B cell (primary cell): Measurements from ENCODE around the gene ERI3. TPM values are rescaled to one million over a fixed set of nuclear protein-coding genes. Genes with fewer than 3 reads are reported as not detected.

Experiments used
- ATAC-seq: fragments of 200-7000 bp; cut with Tn5 transposase; one replicate; pipeline ENCODE4 v1.10.0; 2021; ENCODE audit warnings: low read depth, mild to moderate bottlenecking, moderate number of reproducible peaks, moderate library complexity
- CTCF ChIA-PET: fragments of 350-600 bp; sonication (Branson Sonifier 250); formaldehyde crosslinking; loops from one replicate; lab custom pipeline; 2021; ENCODE audit warnings: antibody characterized with exemption, inconsistent platforms; lab: Charles Lee
- POLR2A ChIA-PET: fragments of 350-600 bp; sonication (Branson Sonifier 250); formaldehyde crosslinking; loops from one replicate; lab custom pipeline; 2021; ENCODE audit warnings: antibody characterized with exemption; lab: Charles Lee
- DNase-seq: peaks from one replicate; pipeline ENCODE4 v3.0.0; 2013
- H2AFZ ChIP-seq: 2 replicates; pipeline ENCODE4 v1.6.1; 2012; ENCODE audit warnings: mild to moderate bottlenecking, low read depth, low read length; ENCODE audit not compliant: insufficient read depth, poor library complexity, severe bottlenecking
- H3K27ac ChIP-seq, 2 donors: 1 replicate in 1 of 2; 2 replicates in 1 of 2; pipeline ENCODE4 v1.5.1; 2012 to 2013; ENCODE audit warnings: low read length in 2 of 2, mild to moderate bottlenecking in 2 of 2, moderate library complexity in 1 of 2
- H3K27me3 ChIP-seq, 4 experiments: fragments of 200-600 bp in 1 of 4; sonication (generic) in 1 of 4; replicated peaks in 1 of 4; 1 replicate in 2 of 4; 2 replicates in 2 of 4; pipeline versions ENCODE4 v1.6.1 to v1.7.0; 2013 to 2016; ENCODE audit warnings: low read length in 3 of 4, mild to moderate bottlenecking in 2 of 4, mixed read lengths in 1 of 4, moderate library complexity in 1 of 4; ENCODE audit not compliant: insufficient read depth in 4 of 4, control insufficient read depth in 3 of 4; ENCODE audit errors: control extremely low read depth in 1 of 4
- H3K36me3 ChIP-seq, 2 experiments: replicated peaks in 1 of 2; 1 replicate in 1 of 2; 2 replicates in 1 of 2; pipeline versions ENCODE4 v1.6.1 to v1.7.1; 2013; ENCODE audit warnings: low read length in 1 of 2; ENCODE audit not compliant: insufficient read depth in 2 of 2, control insufficient read depth in 1 of 2; ENCODE audit errors: control extremely low read depth in 1 of 2, extremely low read depth in 1 of 2
- H3K4me1 ChIP-seq, 2 donors: fragments of 200-600 bp in 1 of 2; sonication (generic) in 1 of 2; 1 replicate in 1 of 2; 2 replicates in 1 of 2; pipeline versions ENCODE4 v1.5.1 to v1.6.1; 2013 to 2017; ENCODE audit warnings: low read length in 2 of 2; ENCODE audit not compliant: control insufficient read depth in 2 of 2, insufficient read depth in 2 of 2
- H3K4me2 ChIP-seq: replicated peaks from 2 replicates; pipeline ENCODE3; 2012; ENCODE audit warnings: mild to moderate bottlenecking, low read depth, low read length; ENCODE audit not compliant: poor library complexity, severe bottlenecking
- H3K4me3 ChIP-seq, 5 experiments: fragments of 200-600 bp in 1 of 5; sonication (generic) in 1 of 5; 1 replicate in 3 of 5; 2 replicates in 2 of 5; pipeline versions ENCODE4 v1.5.1 to v1.7.0; 2011 to 2016; ENCODE audit warnings: low read length in 4 of 5, mild to moderate bottlenecking in 4 of 5, low read depth in 2 of 5, control low read depth in 1 of 5, moderate library complexity in 1 of 5; ENCODE audit not compliant: insufficient read depth in 1 of 5; ENCODE audit errors: control extremely low read depth in 1 of 5, extremely low read depth in 1 of 5
- H3K79me2 ChIP-seq: fragments of 200-600 bp; sonication (generic); one replicate; pipeline ENCODE4 v1.6.0; 2016; ENCODE audit warnings: low read length; ENCODE audit not compliant: control insufficient read depth, insufficient read depth
- H3K9ac ChIP-seq: fragments of 200-600 bp; sonication (generic); 2 replicates; pipeline ENCODE4 v1.6.1; 2017; ENCODE audit warnings: mild to moderate bottlenecking, low read length, moderate library complexity
- H3K9me3 ChIP-seq, 3 donors: one replicate each; pipeline versions ENCODE4 v1.6.1 to v1.7.1; 2013; ENCODE audit warnings: low read length in 2 of 3; ENCODE audit not compliant: control insufficient read depth in 2 of 3, insufficient read depth in 1 of 3; ENCODE audit errors: control extremely low read depth in 1 of 3
- H4K20me1 ChIP-seq: 2 replicates; pipeline ENCODE4 v1.6.0; 2012; ENCODE audit warnings: mild to moderate bottlenecking, low read length; ENCODE audit not compliant: insufficient read depth, control insufficient read depth, poor library complexity, severe bottlenecking
- H3K27ac Mint-ChIP-seq: one replicate; pipeline ENCODE4 v1.8.0; 2021; ENCODE audit warnings: mixed read lengths
- H3K27me3 Mint-ChIP-seq: one replicate; pipeline ENCODE4 v1.8.0; 2021; ENCODE audit warnings: mixed read lengths
- H3K4me1 Mint-ChIP-seq: one replicate; pipeline ENCODE4 v1.8.0; 2021; ENCODE audit warnings: mixed read lengths
- H3K4me3 Mint-ChIP-seq: one replicate; pipeline ENCODE4 v1.8.0; 2021; ENCODE audit warnings: mixed read lengths
- H3K9me3 Mint-ChIP-seq: one replicate; pipeline ENCODE4 v1.8.0; 2022; ENCODE audit warnings: mixed read lengths; ENCODE audit not compliant: insufficient read depth
- EZH2 ChIP-seq: IDR thresholded peaks from 2 replicates; pipeline ENCODE4 v1.6.1; 2012; ENCODE audit warnings: borderline replicate concordance, low read depth, mild to moderate bottlenecking, moderate library complexity, low read length; ENCODE audit not compliant: insufficient read depth, poor library complexity, severe bottlenecking
- WGBS: methylation state at CpG from one replicate; pipeline ENCODE4 v1.1.5; 2013; ENCODE audit warnings: missing lambda C conversion rate; ENCODE audit not compliant: insufficient coverage; 5-methylcytosine and 5-hydroxymethylcytosine counted together
- intact Hi-C: fragments of 100-400 bp; cut with micrococcal nuclease; formaldehyde crosslinking; loops from one replicate; pipeline ENCODE4 v1.10.0; 2022
- polyA plus RNA-seq: library from polyadenylated mRNA; depleted of rRNA; stranded (reverse); fragments of >200 nt; gene quantifications from 2 replicates; pipeline ENCODE4 v1.2.3, GENCODE V29; 2012
- total RNA-seq, 2 donors: library from RNA; stranded (reverse); fragments of 120-200 nt in 1 of 2; gene quantifications; 1 replicate in 1 of 2; 2 replicates in 1 of 2; pipeline versions ENCODE4 v1.2.3 to v1.2.4, GENCODE V29; 2013 to 2022
- TF ChIP-seq, protein P1 (sequence below): fragments of 200-600 bp; IDR thresholded peaks from one replicate; pipeline ENCODE4 v1.8.0; 2022; ENCODE audit warnings: antibody characterized with exemption, mild to moderate bottlenecking

Gene ERI3
- total and polyA plus RNA-seq, 2 donors (not counting 1 experiment from before 2014, with no cell fraction given), result 37.5 to 53.9 TPM

DNA sequence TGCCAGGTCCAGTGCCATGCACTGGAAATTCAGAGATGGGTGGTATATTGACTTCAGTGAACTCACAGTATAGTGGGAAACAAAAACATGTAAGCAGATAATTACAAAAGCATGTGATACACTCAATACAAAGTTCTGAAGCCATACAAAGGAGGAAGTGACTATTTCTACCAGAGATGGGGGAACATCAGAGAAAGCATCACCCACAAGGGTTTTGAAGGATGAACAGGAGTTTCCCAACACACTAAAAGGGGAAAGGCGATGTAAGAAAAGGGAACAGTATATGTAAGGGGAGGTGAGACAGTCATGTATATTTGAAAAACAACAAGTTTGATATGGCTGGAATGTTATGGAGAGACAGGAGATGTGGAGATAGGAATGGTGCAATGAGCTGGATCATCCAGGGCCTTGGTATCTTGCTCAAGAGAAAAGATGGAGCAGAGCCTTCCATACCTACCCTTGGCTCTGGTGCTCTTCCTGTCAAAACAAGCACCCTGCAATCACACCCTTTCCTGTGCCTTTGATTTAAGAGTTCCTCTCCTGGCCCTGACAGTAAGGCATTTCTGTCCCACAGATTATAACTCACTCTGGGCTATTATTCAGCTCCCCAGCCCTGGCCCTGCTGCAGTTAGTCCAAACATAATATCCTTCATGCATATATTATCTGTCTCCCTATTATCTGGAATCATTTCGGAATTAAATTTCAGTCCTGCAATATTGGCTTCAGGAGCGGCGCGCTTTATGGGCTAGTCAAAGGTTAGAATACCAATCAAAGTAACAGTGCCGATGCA, 81.3 kb downstream of the ERI3 start:
- ATAC-seq, result no peak
- Mint-ChIP-seq H3K4me1 (peaks cover 9% of the 10 kb centered on the region), H3K27me3 (no peaks in the 10 kb centered on the region), H3K4me3 (no peak overlapping the region), H3K9me3 (no peaks in the 10 kb centered on the region), H3K27ac (no peak overlapping the region)
- intact Hi-C loops, result no loop called here
- H3K9me3 ChIP-seq, result no peaks in the 10 kb centered on the region
- ChIA-PET POLR2A (no interaction called here), CTCF (no interaction called here)
- H2AFZ ChIP-seq, result no peak overlapping the region
- H3K79me2 ChIP-seq, result no peaks in the 10 kb centered on the region
- H3K4me3 ChIP-seq, result no peak overlapping the region
- no peaks in the 10 kb centered on the region for H4K20me1 ChIP-seq
- H3K36me3 ChIP-seq, result peaks cover 0 to 3% of the 10 kb centered on the region in 2 experiments
- peaks cover 13 to 15% of the 10 kb centered on the region in 2 donors for H3K4me1 ChIP-seq
- H3K27me3 ChIP-seq, result no peaks in the 10 kb centered on the region
- H3K9ac ChIP-seq, result no peak overlapping the region
- H3K27ac ChIP-seq, result no peak overlapping the region
- WGBS, result 100% methylated on average over 1 of the region's 6 CpGs
- TF ChIP-seq, protein P1, sequence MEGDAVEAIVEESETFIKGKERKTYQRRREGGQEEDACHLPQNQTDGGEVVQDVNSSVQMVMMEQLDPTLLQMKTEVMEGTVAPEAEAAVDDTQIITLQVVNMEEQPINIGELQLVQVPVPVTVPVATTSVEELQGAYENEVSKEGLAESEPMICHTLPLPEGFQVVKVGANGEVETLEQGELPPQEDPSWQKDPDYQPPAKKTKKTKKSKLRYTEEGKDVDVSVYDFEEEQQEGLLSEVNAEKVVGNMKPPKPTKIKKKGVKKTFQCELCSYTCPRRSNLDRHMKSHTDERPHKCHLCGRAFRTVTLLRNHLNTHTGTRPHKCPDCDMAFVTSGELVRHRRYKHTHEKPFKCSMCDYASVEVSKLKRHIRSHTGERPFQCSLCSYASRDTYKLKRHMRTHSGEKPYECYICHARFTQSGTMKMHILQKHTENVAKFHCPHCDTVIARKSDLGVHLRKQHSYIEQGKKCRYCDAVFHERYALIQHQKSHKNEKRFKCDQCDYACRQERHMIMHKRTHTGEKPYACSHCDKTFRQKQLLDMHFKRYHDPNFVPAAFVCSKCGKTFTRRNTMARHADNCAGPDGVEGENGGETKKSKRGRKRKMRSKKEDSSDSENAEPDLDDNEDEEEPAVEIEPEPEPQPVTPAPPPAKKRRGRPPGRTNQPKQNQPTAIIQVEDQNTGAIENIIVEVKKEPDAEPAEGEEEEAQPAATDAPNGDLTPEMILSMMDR, result no peak
- no peak for TF ChIP-seq EZH2
- H3K4me2 ChIP-seq, result no peak overlapping the region
- DNase-seq, result no peak

DNA sequence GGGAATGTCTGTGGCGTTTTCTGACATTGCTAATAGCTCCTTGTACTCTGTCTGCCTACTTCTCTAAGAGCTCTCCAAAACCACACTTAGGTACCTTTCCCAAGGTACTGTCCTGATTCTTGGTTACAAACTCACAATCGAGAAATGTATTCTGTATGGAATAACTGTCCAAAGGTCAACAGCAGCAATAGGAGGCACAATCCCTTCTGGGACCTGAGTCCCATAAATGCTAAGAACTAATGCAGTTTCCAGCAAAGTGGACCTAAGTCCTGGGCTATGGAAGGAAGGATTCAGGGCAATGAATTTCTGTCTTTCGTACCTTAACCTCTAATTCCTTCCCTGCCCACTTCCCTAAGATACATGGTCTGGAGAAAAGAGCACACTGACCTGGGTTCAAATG, 82.1 kb downstream of the ERI3 start:
- TF ChIP-seq, protein P1, result no peak
- no peak for TF ChIP-seq EZH2
- no peak overlapping the region for H3K27ac ChIP-seq
- Mint-ChIP-seq H3K4me1 (peaks cover 9% of the 10 kb centered on the region), H3K4me3 (no peak overlapping the region), H3K27me3 (no peaks in the 10 kb centered on the region), H3K9me3 (no peaks in the 10 kb centered on the region), H3K27ac (no peak overlapping the region)
- no peaks in the 10 kb centered on the region for H3K79me2 ChIP-seq
- no peak overlapping the region for H3K9ac ChIP-seq
- intact Hi-C loops, result no loop called here
- DNase-seq (no peak), ATAC-seq (no peak)
- 100% methylated on average over 2 of the region's 3 CpGs for WGBS
- no peak overlapping the region for H2AFZ ChIP-seq
- no peak overlapping the region for H3K4me3 ChIP-seq
- H3K36me3 ChIP-seq, result peaks cover 0 to 3% of the 10 kb centered on the region in 2 experiments
- no peaks in the 10 kb centered on the region for H3K9me3 ChIP-seq
- peaks cover 13 to 15% of the 10 kb centered on the region in 2 donors for H3K4me1 ChIP-seq
- no peak overlapping the region for H3K4me2 ChIP-seq
- POLR2A ChIA-PET, result no interaction called here
- no peaks in the 10 kb centered on the region for H3K27me3 ChIP-seq
- no peaks in the 10 kb centered on the region for H4K20me1 ChIP-seq
- CTCF ChIA-PET, result no interaction called here
